Transverse colon (tissue), 4 donors: Measurements from ENCODE around the gene DDX39B.

ENCODE experiments used
- CTCF ChIP-seq, 5 experiments: fragments of 200-600 bp in 3 of 5; fragments of 450-650 bp in 2 of 5; sonication (generic) in 3 of 5; IDR thresholded peaks; 1 replicate in 2 of 5; 2 replicates in 3 of 5; pipeline ENCODE4 v1.5.1; 2016 to 2017; ENCODE audit warnings: antibody characterized with exemption in 5 of 5, inconsistent platforms in 3 of 5, mild to moderate bottlenecking in 2 of 5, moderate library complexity in 1 of 5
- EP300 ChIP-seq: sonication (generic); formaldehyde crosslinking; IDR thresholded peaks from one replicate; pipeline ENCODE4 v1.6.1; 2017; ENCODE audit warnings: antibody characterized with exemption, low read depth
- POLR2AphosphoS5 ChIP-seq, 3 donors: sonication (generic); formaldehyde crosslinking; IDR thresholded peaks; one replicate each; pipeline ENCODE4 v1.6.1; 2016; ENCODE audit warnings: antibody characterized with exemption in 3 of 3

DNA sequence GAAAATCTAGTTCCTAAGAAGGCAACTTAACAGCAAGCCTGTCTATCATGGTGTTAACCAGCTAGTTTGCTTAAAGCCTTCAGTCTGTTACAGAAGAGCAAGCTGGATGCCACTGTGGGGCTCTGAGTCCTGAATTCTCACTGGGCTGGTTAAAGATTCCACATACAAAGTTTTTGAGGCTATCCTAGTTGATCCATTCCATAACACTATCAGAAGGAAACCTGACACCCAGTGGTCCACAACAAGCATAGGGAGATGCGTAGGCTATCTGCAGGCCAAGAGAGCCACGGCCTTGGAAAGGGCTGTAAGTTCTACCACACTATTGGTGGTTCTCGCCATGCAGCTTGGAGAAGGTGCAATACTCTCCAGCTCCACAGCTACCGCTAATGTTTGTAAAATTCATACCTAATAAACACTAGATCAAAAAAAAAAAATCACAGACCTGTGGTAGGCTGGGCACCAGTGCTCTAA lies 13.5 kb downstream of the DDX39B start:
- no peak for TF ChIP-seq CTCF (IDR thresholded peaks at IDR 0.05)
- no peak for TF ChIP-seq EP300
- no peak for TF ChIP-seq POLR2AphosphoS5 (IDR thresholded peaks at IDR 0.05)
